H9 (cell line): Measurements from ENCODE around the gene MSH3. TPM values are rescaled to one million over a fixed set of nuclear protein-coding genes. Genes with fewer than 3 reads are reported as not detected.

ENCODE experiments used
- DNase-seq: peaks from one replicate; pipeline ENCODE4 v3.0.0-alpha.2; 2017
- H2AFZ ChIP-seq: one replicate; pipeline ENCODE4 v1.6.1; 2013; ENCODE audit warnings: mild to moderate bottlenecking, low read length, control low read depth, moderate library complexity
- H2AK5ac ChIP-seq: 2 replicates; pipeline ENCODE4 v1.6.1; 2013; ENCODE audit warnings: low read length, control low read depth, mixed read lengths; ENCODE audit not compliant: insufficient read length
- H2BK120ac ChIP-seq: one replicate; pipeline ENCODE4 v1.6.1; 2013; ENCODE audit warnings: low read depth, mild to moderate bottlenecking, low read length, control low read depth, inconsistent platforms; ENCODE audit not compliant: poor library complexity, severe bottlenecking
- H2BK12ac ChIP-seq: 2 replicates; pipeline ENCODE4 v1.6.1; 2013; ENCODE audit warnings: low read length, control low read depth, mixed read lengths, low read depth; ENCODE audit not compliant: insufficient read length
- H2BK15ac ChIP-seq: 2 replicates; pipeline ENCODE4 v1.6.1; 2013; ENCODE audit warnings: low read depth, low read length, control low read depth
- H2BK20ac ChIP-seq: one replicate; pipeline ENCODE4 v1.6.1; 2013; ENCODE audit warnings: low read depth, mild to moderate bottlenecking, low read length, control low read depth, inconsistent platforms; ENCODE audit not compliant: poor library complexity, severe bottlenecking
- H2BK5ac ChIP-seq: 2 replicates; pipeline ENCODE4 v1.6.1; 2013; ENCODE audit warnings: low read length, control low read depth, mixed read lengths; ENCODE audit not compliant: insufficient read length
- H3K14ac ChIP-seq: 2 replicates; pipeline ENCODE4 v1.6.1; 2013; ENCODE audit warnings: low read length, control low read depth; ENCODE audit not compliant: insufficient read depth
- H3K18ac ChIP-seq: 2 replicates; pipeline ENCODE4 v1.6.1; 2013; ENCODE audit warnings: low read depth, mild to moderate bottlenecking, mixed read lengths, low read length, control low read depth; ENCODE audit not compliant: insufficient read length
- H3K23ac ChIP-seq: 2 replicates; pipeline ENCODE4 v1.6.1; 2013; ENCODE audit warnings: low read length, control low read depth, mixed read lengths, low read depth; ENCODE audit not compliant: insufficient read length
- H3K23me2 ChIP-seq: 2 replicates; pipeline ENCODE4 v1.6.1; 2013; ENCODE audit warnings: low read depth, mild to moderate bottlenecking, mixed read lengths, low read length, control low read depth; ENCODE audit not compliant: insufficient read length, poor library complexity, severe bottlenecking
- H3K27ac ChIP-seq: 2 replicates; pipeline ENCODE4 v1.5.1; 2013; ENCODE audit warnings: low read length, control low read depth, mixed read lengths, low read depth; ENCODE audit not compliant: insufficient read length
- H3K27me3 ChIP-seq: 2 replicates; pipeline ENCODE4 v1.6.1; 2013; ENCODE audit warnings: low read length, control low read depth, inconsistent platforms; ENCODE audit not compliant: insufficient read depth
- H3K4ac ChIP-seq: 2 replicates; pipeline ENCODE4 v1.6.1; 2013; ENCODE audit warnings: low read depth, mild to moderate bottlenecking, control low read depth, inconsistent platforms, low read length, moderate library complexity
- H3K4me1 ChIP-seq: 2 replicates; pipeline ENCODE4 v1.6.1; 2013; ENCODE audit warnings: low read length, control low read depth, inconsistent platforms; ENCODE audit not compliant: insufficient read depth
- H3K4me2 ChIP-seq: 2 replicates; pipeline ENCODE4 v1.6.1; 2013; ENCODE audit warnings: low read length, control low read depth, mixed read lengths; ENCODE audit not compliant: insufficient read length, insufficient read depth
- H3K56ac ChIP-seq: 2 replicates; pipeline ENCODE4 v1.6.1; 2013; ENCODE audit warnings: low read depth, mild to moderate bottlenecking, mixed read lengths, low read length, control low read depth; ENCODE audit not compliant: insufficient read length
- H3K79me1 ChIP-seq: 2 replicates; pipeline ENCODE4 v1.6.1; 2013; ENCODE audit warnings: low read depth, mild to moderate bottlenecking, moderate library complexity, low read length, control low read depth, inconsistent platforms; ENCODE audit not compliant: insufficient read depth, poor library complexity, severe bottlenecking
- H3K79me2 ChIP-seq: 2 replicates; pipeline ENCODE4 v1.6.1; 2013; ENCODE audit warnings: low read length, control low read depth, inconsistent platforms; ENCODE audit not compliant: insufficient read depth
- H3K9ac ChIP-seq: 2 replicates; pipeline ENCODE4 v1.6.1; 2013; ENCODE audit warnings: low read length, control low read depth, mixed read lengths; ENCODE audit not compliant: insufficient read length; ENCODE audit errors: extremely low read depth
- H3K9me3 ChIP-seq: one replicate; pipeline ENCODE4 v1.6.1; 2013; ENCODE audit warnings: low read depth, low read length, inconsistent platforms; ENCODE audit not compliant: control insufficient read depth
- H3T11ph ChIP-seq: one replicate; pipeline ENCODE4 v1.6.1; 2013; ENCODE audit warnings: mild to moderate bottlenecking, low read length, control low read depth, inconsistent platforms
- H4K20me1 ChIP-seq: one replicate; pipeline ENCODE4 v1.6.1; 2013; ENCODE audit not compliant: control insufficient read depth, insufficient read length, insufficient read depth
- H4K5ac ChIP-seq: 2 replicates; pipeline ENCODE4 v1.6.1; 2013; ENCODE audit warnings: low read depth, mild to moderate bottlenecking, mixed read lengths, low read length, control low read depth; ENCODE audit not compliant: insufficient read length
- H4K8ac ChIP-seq: replicated peaks from 2 replicates; pipeline ENCODE4 v1.6.1; 2013; ENCODE audit warnings: low read length, control low read depth, mixed read lengths, low read depth; ENCODE audit not compliant: insufficient read length
- H4K91ac ChIP-seq: 2 replicates; pipeline ENCODE4 v1.6.1; 2013; ENCODE audit warnings: low read depth, mild to moderate bottlenecking, moderate library complexity, mixed read lengths, low read length, control low read depth; ENCODE audit not compliant: insufficient read length
- H3K27ac Mint-ChIP-seq, 3 experiments: 2 replicates in 2 of 3; 3 replicates in 1 of 3; pipeline ENCODE4 v1.8.0; 2020 to 2021; ENCODE audit warnings: mixed read lengths in 3 of 3, mild to moderate bottlenecking in 1 of 3, moderate library complexity in 1 of 3
- H3K27me3 Mint-ChIP-seq: 2 replicates; pipeline ENCODE4 v1.8.0; 2021; ENCODE audit warnings: low read depth, mild to moderate bottlenecking, moderate library complexity, mixed read lengths
- H3K36me3 Mint-ChIP-seq, 3 experiments: 2 replicates in 2 of 3; 3 replicates in 1 of 3; pipeline ENCODE4 v1.8.0; 2020 to 2021; ENCODE audit warnings: low read depth in 3 of 3, mixed read lengths in 3 of 3; ENCODE audit not compliant: insufficient read depth in 1 of 3
- H3K4me1 Mint-ChIP-seq, 2 experiments: 2 replicates each; pipeline ENCODE4 v1.8.0; 2020; ENCODE audit warnings: mixed read lengths in 2 of 2
- H3K4me3 Mint-ChIP-seq, 2 experiments: 2 replicates in 1 of 2; 3 replicates in 1 of 2; pipeline ENCODE4 v1.8.0; 2020 to 2021; ENCODE audit warnings: mild to moderate bottlenecking in 2 of 2, mixed read lengths in 2 of 2, moderate library complexity in 1 of 2
- H3K9me3 Mint-ChIP-seq, 2 experiments: 2 replicates in 1 of 2; 3 replicates in 1 of 2; pipeline ENCODE4 v1.8.0; 2020; ENCODE audit warnings: mild to moderate bottlenecking in 2 of 2, mixed read lengths in 2 of 2, moderate library complexity in 1 of 2
- CTCF ChIP-seq: fragments of 200-600 bp; sonication (generic); conservative IDR thresholded peaks from 3 replicates; pipeline ENCODE4 v1.8.0; 2021; ENCODE audit warnings: antibody characterized with exemption, mild to moderate bottlenecking
- WGBS: extraction: QIAGEN DNeasy Blood & Tissue Kit; methylation state at CpG from one replicate; pipeline ENCODE4 v1.1.7; 2013; ENCODE audit warnings: missing lambda C conversion rate, low lambda C conversion rate, mixed read lengths; ENCODE audit not compliant: insufficient read length; ENCODE audit errors: extremely low coverage; 5-methylcytosine and 5-hydroxymethylcytosine counted together
- total RNA-seq: library from RNA; stranded (reverse); gene quantifications from 2 replicates; pipeline ENCODE4 v1.2.1, GENCODE V29; 2021

The MSH3 gene
- total RNA-seq, 1 experiment from 2014 or later: 17.3 TPM

- H3K4me2 ChIP-seq: no peak overlapping the region
- no peaks in the 10 kb centered on the region for H3K27me3 ChIP-seq
- H4K20me1 ChIP-seq: no peaks in the 10 kb centered on the region
- H3K4me1 ChIP-seq: 0 out of 2 replicates have a peak, but pooled peaks cover 2% of the 10 kb centered on the region
- H2BK5ac ChIP-seq: no peak overlapping the region
- no peak for DNase-seq
- H4K8ac ChIP-seq: no peak overlapping the region
- H3K27ac ChIP-seq: no peak overlapping the region
- no peaks in the 10 kb centered on the region for H3K23me2 ChIP-seq
- no peak overlapping the region for H3K4me3 Mint-ChIP-seq
- no peak overlapping the region for H3T11ph ChIP-seq
- peaks cover 14 to 16% of the 10 kb centered on the region in 2 experiments for H3K4me1 Mint-ChIP-seq
- no peak overlapping the region for H2BK20ac ChIP-seq
- no peak overlapping the region for H3K23ac ChIP-seq
- no peak overlapping the region for H2BK12ac ChIP-seq
- H3K18ac ChIP-seq: no peak overlapping the region
- no peaks in the 10 kb centered on the region for H3K79me1 ChIP-seq
- H3K56ac ChIP-seq: no peak overlapping the region
- H3K79me2 ChIP-seq: no peaks in the 10 kb centered on the region; the same call in 1 of the 2 replicates
- no peak overlapping the region for H3K14ac ChIP-seq
- no peak overlapping the region for H3K27ac Mint-ChIP-seq
- no peak overlapping the region for H3K9ac ChIP-seq
- H4K5ac ChIP-seq: no peak overlapping the region
- TF ChIP-seq CTCF: no peak
- H2BK15ac ChIP-seq: no peak overlapping the region
- no peaks in the 10 kb centered on the region for H3K9me3 Mint-ChIP-seq
- peaks cover 0 to 4% (median 0%) of the 10 kb centered on the region in 3 experiments; a peak in 1 of 7 replicates for H3K36me3 Mint-ChIP-seq
- H2AFZ ChIP-seq: no peak overlapping the region
- no peak overlapping the region for H4K91ac ChIP-seq
- no peaks in the 10 kb centered on the region; the same call in 1 of the 2 replicates for H3K27me3 Mint-ChIP-seq
- no peaks in the 10 kb centered on the region for H3K9me3 ChIP-seq
- H2AK5ac ChIP-seq: no peak overlapping the region
- H3K4ac ChIP-seq: no peak overlapping the region
- WGBS: no CpG with 5 or more reads among the region's 1 CpG
- H2BK120ac ChIP-seq: no peak overlapping the region
These were observed 271.5 kb downstream of the MSH3 start for GRCh38 chr5:80925931-80926330.

Other genes with a start within 250 kb of the MSH3 start
- 20.5 and 21.9 TPM in 2 replicates for gene ZFYVE16, start 246.6 kb upstream of the MSH3 start, total RNA-seq
- 0.72 and 0.79 TPM in 2 replicates for gene FAM151B, start 166.6 kb upstream of the MSH3 start, total RNA-seq
- 0.70 and 0.72 TPM in 2 replicates for gene ANKRD34B, start 84.4 kb upstream of the MSH3 start, total RNA-seq
- 70.6 and 72.2 TPM in 2 replicates for gene DHFR, start 331 bp downstream of the MSH3 start, total RNA-seq